Upper lobe of right lung (tissue), 1 donor: ENCODE measurements around the gene ILF3. TPM values are rescaled to one million over a fixed set of nuclear protein-coding genes. Genes with fewer than 3 reads are reported as not detected.
A peak's percentile ranks its signal among the peaks of the same experiment; 100 is the strongest.

Experiments
- ATAC-seq: fragments of 200-7000 bp; cut with Tn5 transposase; one replicate; pipeline ENCODE4 v1.9.1; 2020; ENCODE audit warnings: mild to moderate bottlenecking, moderate library complexity
- DNase-seq: peaks from one replicate; pipeline ENCODE4 v3.0.0-alpha.2; 2020
- H3K27ac ChIP-seq: fragments of 200-600 bp; one replicate; pipeline ENCODE4 v1.8.0; 2022
- H3K27me3 ChIP-seq: fragments of 200-600 bp; one replicate; pipeline ENCODE4 v1.8.0; 2022; ENCODE audit warnings: mild to moderate bottlenecking
- H3K36me3 ChIP-seq: fragments of 200-600 bp; one replicate; pipeline ENCODE4 v1.8.0; 2022
- H3K4me1 ChIP-seq: fragments of 200-600 bp; one replicate; pipeline ENCODE4 v1.8.0; 2022
- H3K4me3 ChIP-seq: fragments of 200-600 bp; one replicate; pipeline ENCODE4 v1.8.0; 2022; ENCODE audit warnings: mild to moderate bottlenecking
- H3K9me3 ChIP-seq: fragments of 200-600 bp; one replicate; pipeline ENCODE4 v1.8.0; 2022
- intact Hi-C: fragments of 100-400 bp; cut with DNase I; formaldehyde crosslinking; loops from one replicate; pipeline ENCODE4 v1.11.0; 2022
- total RNA-seq: library from RNA; stranded (reverse); fragmentation: NEBNext Ultra II Directional; extraction: Animal tissue kit (Norgen Biotek cat#: 25700); gene quantifications from one replicate; pipeline ENCODE4 v1.2.1, GENCODE V29; 2021
- TF ChIP-seq, protein P1 (sequence below): fragments of 200-600 bp; IDR thresholded peaks from one replicate; pipeline ENCODE4 v1.8.0; 2022; ENCODE audit warnings: antibody characterized with exemption
- donor health status: DM: no; HTN: yes; CAD: no; lungs with severe emphysema.

The ILF3 gene
- total RNA-seq, 1 donor from 2014 or later = 182 TPM

DNA sequence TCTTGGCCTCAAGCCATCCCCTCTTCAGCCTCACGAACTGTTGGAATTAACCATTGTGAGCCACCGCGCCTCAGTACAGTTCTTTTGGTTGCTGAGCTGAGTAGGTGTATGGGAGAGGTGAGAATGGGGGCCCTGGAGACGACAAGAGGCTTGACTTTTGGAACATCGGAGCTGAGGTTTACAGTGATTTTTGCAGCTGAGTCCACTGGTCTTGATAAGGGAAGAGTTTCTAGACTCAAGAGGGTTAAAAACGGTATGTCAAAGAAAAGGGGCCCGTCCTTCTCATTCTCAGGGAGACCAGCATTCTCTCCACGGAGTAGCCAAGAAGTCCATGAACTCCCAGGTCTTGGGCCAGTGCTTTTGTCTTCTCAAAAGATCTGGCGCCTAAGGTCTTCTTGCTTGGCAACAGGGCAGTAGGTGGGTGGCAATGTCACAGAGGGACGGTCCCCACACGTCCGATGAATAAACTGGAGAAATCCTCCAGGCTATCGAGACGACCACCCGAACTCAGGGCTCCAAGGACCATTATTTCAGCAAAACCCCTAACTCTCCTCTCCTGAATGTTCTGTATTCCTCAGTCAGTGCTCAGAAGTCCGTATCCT lies 40.7 kb downstream of the ILF3 start:
- TF ChIP-seq, protein P1, sequence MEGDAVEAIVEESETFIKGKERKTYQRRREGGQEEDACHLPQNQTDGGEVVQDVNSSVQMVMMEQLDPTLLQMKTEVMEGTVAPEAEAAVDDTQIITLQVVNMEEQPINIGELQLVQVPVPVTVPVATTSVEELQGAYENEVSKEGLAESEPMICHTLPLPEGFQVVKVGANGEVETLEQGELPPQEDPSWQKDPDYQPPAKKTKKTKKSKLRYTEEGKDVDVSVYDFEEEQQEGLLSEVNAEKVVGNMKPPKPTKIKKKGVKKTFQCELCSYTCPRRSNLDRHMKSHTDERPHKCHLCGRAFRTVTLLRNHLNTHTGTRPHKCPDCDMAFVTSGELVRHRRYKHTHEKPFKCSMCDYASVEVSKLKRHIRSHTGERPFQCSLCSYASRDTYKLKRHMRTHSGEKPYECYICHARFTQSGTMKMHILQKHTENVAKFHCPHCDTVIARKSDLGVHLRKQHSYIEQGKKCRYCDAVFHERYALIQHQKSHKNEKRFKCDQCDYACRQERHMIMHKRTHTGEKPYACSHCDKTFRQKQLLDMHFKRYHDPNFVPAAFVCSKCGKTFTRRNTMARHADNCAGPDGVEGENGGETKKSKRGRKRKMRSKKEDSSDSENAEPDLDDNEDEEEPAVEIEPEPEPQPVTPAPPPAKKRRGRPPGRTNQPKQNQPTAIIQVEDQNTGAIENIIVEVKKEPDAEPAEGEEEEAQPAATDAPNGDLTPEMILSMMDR = no peak
- Histone ChIP-seq H3K9me3 (no peaks in the 10 kb centered on the region), H3K4me3 (peak overlapping the region; percentile 45), H3K27ac (no peak overlapping the region), H3K27me3 (no peaks in the 10 kb centered on the region), H3K36me3 (peaks cover 26% of the 10 kb centered on the region), H3K4me1 (peaks cover 7% of the 10 kb centered on the region)
- DNase-seq (no peak), ATAC-seq (no peak)
- intact Hi-C loops = no loop called here

DNA sequence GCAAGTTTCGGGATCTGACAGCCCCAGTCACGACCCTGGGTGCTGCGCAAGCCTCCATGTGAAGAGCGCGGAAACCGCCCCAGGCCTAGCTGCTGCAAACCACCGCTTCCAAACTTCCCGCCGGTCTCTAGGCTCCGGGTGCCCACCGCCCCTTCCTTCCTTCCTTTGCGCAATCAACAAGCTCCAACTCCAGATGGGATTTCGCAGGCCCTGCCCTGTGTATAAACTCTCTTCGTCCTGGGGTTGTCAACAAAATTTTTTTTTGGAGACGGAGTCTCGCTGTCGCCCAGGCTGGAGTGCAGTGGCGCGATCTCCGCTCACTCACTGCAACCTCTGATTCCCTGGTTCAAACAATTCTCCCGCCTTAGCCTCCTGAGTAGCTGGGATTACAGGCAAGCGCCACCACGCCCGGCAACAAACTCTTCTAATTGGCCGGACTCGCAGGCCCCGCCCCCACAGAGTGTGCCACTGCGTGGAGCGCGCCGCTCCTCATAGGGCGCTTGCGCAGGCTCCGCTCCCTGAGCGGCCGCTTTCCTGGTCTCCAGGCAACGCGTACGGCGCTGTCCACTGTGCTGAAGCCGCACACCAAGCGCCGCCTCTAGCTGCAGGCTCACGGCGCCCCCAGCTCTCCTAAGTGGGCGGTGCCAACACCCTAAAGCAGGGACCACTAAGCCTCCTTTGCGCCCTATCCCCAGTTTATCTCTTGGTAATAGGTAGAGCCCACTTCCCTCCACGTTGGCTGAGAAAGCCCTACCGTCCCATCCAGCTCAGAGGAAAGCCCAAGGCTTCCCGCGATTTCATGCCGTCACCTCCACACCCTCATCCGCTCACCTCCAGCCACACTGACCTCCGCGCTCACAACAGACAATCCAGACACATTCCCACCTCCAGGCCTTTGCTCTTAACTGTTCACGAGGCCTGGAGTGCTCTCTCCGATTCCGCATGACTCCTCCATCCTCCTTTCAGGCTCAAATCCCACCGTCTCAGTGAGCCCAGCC lies 41.6 kb downstream of the ILF3 start:
- ATAC-seq (peak; percentile 99), DNase-seq (peak; percentile 97)
- peaks cover 18% of the 10 kb centered on the region for H3K36me3 ChIP-seq
- intact Hi-C loops = no loop called here
- H3K9me3 ChIP-seq = no peaks in the 10 kb centered on the region
- H3K27me3 ChIP-seq = no peaks in the 10 kb centered on the region
- TF ChIP-seq, protein P1 = no peak
- H3K4me1 ChIP-seq = peaks cover 7% of the 10 kb centered on the region
- H3K4me3 ChIP-seq = peak overlapping the region; percentile 45
- no peak overlapping the region for H3K27ac ChIP-seq

DNA sequence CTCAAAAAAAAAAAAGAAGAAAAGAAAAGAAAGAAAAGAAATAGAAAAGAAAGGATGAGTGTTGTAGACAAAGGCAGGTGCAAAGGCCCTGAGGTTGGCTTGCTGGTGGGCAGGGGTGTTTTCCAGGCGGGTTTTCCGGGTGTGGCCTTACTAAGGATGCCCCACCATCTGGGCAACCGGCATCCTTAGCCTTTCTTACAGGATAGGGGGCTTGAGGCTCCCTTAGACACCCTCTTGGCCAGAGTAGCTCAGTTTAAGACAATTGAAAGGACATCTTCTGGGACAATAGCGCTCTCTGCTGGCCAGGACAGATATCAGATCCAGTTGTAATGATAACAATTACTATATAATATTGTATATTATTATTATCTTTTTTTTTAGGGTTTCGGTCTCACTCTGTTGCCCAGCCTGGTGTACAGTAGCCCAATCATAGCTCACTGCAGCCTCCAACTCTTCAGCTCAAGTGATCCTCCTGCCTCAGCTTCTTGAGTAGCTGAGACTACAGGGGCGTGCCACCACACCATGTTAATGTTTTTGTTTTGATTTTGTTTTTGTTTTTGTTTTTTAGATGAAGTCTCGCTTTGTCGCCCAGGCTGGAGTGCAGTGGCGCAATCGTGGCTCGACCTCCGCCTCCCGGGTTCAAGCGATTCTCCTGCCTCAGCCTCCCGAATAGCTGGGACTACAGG lies 45.6 kb downstream of the ILF3 start:
- no peak for DNase-seq

DNA sequence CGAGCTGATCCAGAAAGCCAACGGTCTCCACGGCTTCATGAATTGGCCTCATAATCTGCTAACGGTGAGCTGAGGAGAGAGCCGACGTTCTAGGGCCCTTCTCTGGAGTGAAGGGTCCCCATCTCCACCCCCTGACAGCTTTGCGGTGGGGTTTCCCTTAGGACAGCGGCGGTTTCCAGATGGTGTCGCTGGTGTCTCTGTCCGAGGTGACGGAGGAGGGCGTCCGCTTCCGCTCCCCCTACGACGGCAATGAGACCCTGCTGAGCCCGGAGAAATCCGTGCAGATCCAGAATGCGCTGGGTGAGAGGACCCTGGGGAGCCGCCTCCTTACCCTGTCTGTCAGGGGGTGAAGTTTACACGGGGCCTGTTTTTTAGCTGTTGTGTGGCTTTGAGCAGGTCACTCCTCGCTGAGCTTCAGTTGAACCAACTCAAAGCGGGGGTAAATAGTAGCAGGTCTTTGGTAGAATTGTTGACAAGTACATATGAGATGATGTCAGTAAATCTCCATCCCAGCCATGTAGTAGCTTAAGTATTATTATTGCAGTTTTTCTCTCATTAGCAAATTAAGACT lies 47.9 kb downstream of the ILF3 start:
- ATAC-seq (peak; percentile 24), DNase-seq (no peak)
- H3K27me3 ChIP-seq = no peaks in the 10 kb centered on the region
- H3K36me3 ChIP-seq = no peaks in the 10 kb centered on the region
- H3K4me3 ChIP-seq = peak overlapping the region; percentile 80
- no peaks in the 10 kb centered on the region for H3K9me3 ChIP-seq
- TF ChIP-seq, protein P1 = no peak
- peaks cover 10% of the 10 kb centered on the region for H3K4me1 ChIP-seq
- peak overlapping the region; percentile 70 for H3K27ac ChIP-seq
- intact Hi-C loops = no loop called here

More for the DNA sequence above, 45.6 kb downstream of the ILF3 start:
- ATAC-seq = peak; percentile 39
- Histone ChIP-seq H3K9me3 (no peaks in the 10 kb centered on the region), H3K27me3 (no peaks in the 10 kb centered on the region), H3K4me3 (no peak overlapping the region), H3K36me3 (no peaks in the 10 kb centered on the region), H3K4me1 (peaks cover 16% of the 10 kb centered on the region), H3K27ac (no peak overlapping the region)
- TF ChIP-seq, protein P1 = peak; percentile 60
- intact Hi-C loops = no loop called here

DNA sequence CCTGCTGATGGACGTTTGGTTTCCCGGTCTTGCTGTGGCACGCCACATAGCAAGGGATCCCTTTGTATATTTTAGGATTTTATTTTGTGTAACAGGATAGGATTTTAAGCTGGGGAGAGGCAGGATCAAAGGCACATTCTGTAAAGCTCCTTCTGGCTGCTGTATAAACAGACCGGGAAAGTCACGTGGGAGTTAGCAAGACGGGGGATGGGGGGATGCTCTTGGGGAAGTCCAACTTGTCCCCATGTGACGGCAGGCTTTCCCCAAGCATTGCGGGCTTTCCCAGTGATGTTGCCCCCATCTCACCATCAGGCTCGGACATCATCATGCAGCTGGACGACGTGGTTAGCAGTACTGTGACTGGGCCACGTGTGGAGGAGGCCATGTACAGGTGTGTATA lies 52.8 kb downstream of the ILF3 start:
- DNase-seq (no peak), ATAC-seq (no peak)
- Histone ChIP-seq H3K36me3 (no peaks in the 10 kb centered on the region), H3K27ac (no peak overlapping the region), H3K9me3 (no peaks in the 10 kb centered on the region), H3K4me1 (peaks cover 6% of the 10 kb centered on the region), H3K4me3 (no peak overlapping the region), H3K27me3 (no peaks in the 10 kb centered on the region)
- TF ChIP-seq, protein P1 = no peak
- intact Hi-C loops = no loop called here
